Activated CD4-positive, alpha-beta T cell treated with anti-CD3 and anti-CD28 coated beads for 48 hours (primary cell): ENCODE results near the gene RAD51AP2.
"Not testable (repeated sequence)": the region's sequence is repeated elsewhere in the genome, so short reads cannot be mapped to it uniquely, and the experiment has no call there.

Source experiments
- DNase-seq: peaks from one replicate; pipeline ENCODE4 v3.0.0-alpha.2; 2020

The RAD51AP2 gene

GRCh38 chr2:17518212-17519154 is at the start of gene RAD51AP2:
Gene RAD51AP2 (minus strand): TSS chr2:17518440. CDS start chr2:17518415, 25 bp downstream.
- DNase-seq: peak; percentile 57

- not testable (repeated sequence) for DNase-seq
Observed at GRCh38 chr2:17565726-17566125, 47.5 kb upstream of the RAD51AP2 start.

- DNase-seq: no peak
Observed at GRCh38 chr2:17558878-17559277, 40.6 kb upstream of the RAD51AP2 start.

GRCh38 chr2:17558053-17558452 is 39.8 kb upstream of the RAD51AP2 start:
- DNase-seq: no peak

- no peak for DNase-seq
Observed at GRCh38 chr2:17557596-17557995, 39.4 kb upstream of the RAD51AP2 start.

- DNase-seq: no peak
Observed at GRCh38 chr2:17555150-17555549, 36.9 kb upstream of the RAD51AP2 start.

GRCh38 chr2:17550907-17551306 is 32.7 kb upstream of the RAD51AP2 start:
- DNase-seq: no peak

- no peak for DNase-seq
Observed at GRCh38 chr2:17547737-17548136, 29.5 kb upstream of the RAD51AP2 start.

GRCh38 chr2:17547237-17547636 is 29.0 kb upstream of the RAD51AP2 start:
- no peak for DNase-seq

- no peak for DNase-seq
Observed at GRCh38 chr2:17545680-17546613, 27.7 kb upstream of the RAD51AP2 start.

GRCh38 chr2:17544256-17544655 is 26.0 kb upstream of the RAD51AP2 start:
- DNase-seq: no peak

- no peak for DNase-seq
Observed at GRCh38 chr2:17543848-17544247, 25.6 kb upstream of the RAD51AP2 start.

GRCh38 chr2:17543131-17543660 is 25.0 kb upstream of the RAD51AP2 start:
- DNase-seq: no peak

GRCh38 chr2:17542471-17542870 is 24.2 kb upstream of the RAD51AP2 start:
- no peak for DNase-seq

GRCh38 chr2:17541531-17541950 is 23.3 kb upstream of the RAD51AP2 start:
- no peak for DNase-seq

GRCh38 chr2:17540813-17541530 is 22.7 kb upstream of the RAD51AP2 start:
- no peak for DNase-seq

- DNase-seq: no peak
Observed at GRCh38 chr2:17540093-17540812, 22.0 kb upstream of the RAD51AP2 start, which contains the start of gene VSNL1. Gene VSNL1 (plus strand): TSS chr2:17540696. CDS start chr2:17592075, 51,379 bp downstream.

GRCh38 chr2:17539611-17540092 is 21.4 kb upstream of the RAD51AP2 start:
- DNase-seq: no peak

- DNase-seq: peak; percentile 6
Observed at GRCh38 chr2:17538844-17539554, 20.8 kb upstream of the RAD51AP2 start.

- no peak for DNase-seq
Observed at GRCh38 chr2:17538022-17538843, 20.0 kb upstream of the RAD51AP2 start.
